ENCODE measurements around the gene IL4I1. TPM values are rescaled to one million over a fixed set of nuclear protein-coding genes. Genes with fewer than 3 reads are reported as not detected.
"Not testable (repeated sequence)": the region's sequence is repeated elsewhere in the genome, so short reads cannot be mapped to it uniquely, and the experiment has no call there.

IL4I1 gene
- total and polyA plus RNA-seq, 10 donors = 1.1 to 20.2 (median 4.8) TPM

DNA sequence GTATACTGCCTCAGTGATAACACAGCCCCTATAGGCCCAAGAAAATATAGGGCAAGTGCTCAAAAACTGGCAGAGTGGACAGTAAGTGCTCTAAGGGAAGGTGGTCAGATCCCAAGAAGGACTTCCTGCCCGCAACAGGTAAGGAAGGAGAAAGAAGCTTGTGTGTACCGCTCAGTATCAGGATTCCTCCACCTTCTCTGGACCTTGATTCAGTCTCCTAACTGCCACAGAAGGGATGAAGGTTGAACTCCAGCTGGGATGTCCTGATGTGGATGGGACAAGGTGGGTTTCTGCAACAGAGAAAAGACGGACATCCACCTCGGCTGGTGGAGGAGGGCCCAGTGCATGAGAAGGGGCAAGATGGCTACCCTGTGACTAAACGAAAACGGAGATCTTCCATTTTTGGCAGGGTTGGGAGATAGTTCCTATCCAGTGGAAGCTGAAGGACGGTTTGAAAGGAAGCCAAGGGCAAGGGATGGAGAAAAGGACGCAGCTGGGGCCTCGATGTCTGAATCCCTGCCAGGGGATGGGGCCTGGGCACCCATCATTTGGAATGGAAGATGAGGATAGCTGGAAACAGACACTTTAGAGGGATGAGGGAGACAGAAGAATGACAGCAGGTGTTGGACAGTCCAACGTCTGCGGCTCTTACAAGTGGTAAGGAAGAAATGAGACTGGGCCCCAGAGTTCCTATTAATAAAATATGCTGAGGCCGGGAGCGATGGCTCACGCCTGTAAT, 31.0 kb upstream of the IL4I1 start:
- Histone ChIP-seq H3K27ac (peak overlapping the region in 5 of 8 donors; percentile 38 to 97 (median 92)), H3K4me3 (peak overlapping the region in 5 of 8 donors; percentile 93 to 100 (median 100))
- DNase-seq = no peak

GRCh38 chr19:49926515-49926914, 29.8 kb upstream of the IL4I1 start:
- intact Hi-C loops (cut with DNase I; ENCODE audit: low total_unique reads) = no loop called here
- peaks cover 0 to 70% (median 37%) of the 10 kb centered on the region in 6 donors for H3K36me3 ChIP-seq
- H3K27ac ChIP-seq = no peak overlapping the region
- TF ChIP-seq POLR2AphosphoS5 (IDR thresholded peaks at IDR 0.05) = no peak
- TF ChIP-seq, protein P1, sequence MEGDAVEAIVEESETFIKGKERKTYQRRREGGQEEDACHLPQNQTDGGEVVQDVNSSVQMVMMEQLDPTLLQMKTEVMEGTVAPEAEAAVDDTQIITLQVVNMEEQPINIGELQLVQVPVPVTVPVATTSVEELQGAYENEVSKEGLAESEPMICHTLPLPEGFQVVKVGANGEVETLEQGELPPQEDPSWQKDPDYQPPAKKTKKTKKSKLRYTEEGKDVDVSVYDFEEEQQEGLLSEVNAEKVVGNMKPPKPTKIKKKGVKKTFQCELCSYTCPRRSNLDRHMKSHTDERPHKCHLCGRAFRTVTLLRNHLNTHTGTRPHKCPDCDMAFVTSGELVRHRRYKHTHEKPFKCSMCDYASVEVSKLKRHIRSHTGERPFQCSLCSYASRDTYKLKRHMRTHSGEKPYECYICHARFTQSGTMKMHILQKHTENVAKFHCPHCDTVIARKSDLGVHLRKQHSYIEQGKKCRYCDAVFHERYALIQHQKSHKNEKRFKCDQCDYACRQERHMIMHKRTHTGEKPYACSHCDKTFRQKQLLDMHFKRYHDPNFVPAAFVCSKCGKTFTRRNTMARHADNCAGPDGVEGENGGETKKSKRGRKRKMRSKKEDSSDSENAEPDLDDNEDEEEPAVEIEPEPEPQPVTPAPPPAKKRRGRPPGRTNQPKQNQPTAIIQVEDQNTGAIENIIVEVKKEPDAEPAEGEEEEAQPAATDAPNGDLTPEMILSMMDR (IDR thresholded peaks at IDR 0.05 in 8 of 11, conservative IDR thresholded peaks at IDR 0.05 in 3 of 11) = no peak
- no peak for TF ChIP-seq POLR2A (IDR thresholded peaks at IDR 0.05)
- H3K27me3 ChIP-seq (replicated peaks in 1 of 7) = no peaks in the 10 kb centered on the region
- peaks cover 16 to 84% (median 68%) of the 10 kb centered on the region in 6 donors for H3K4me1 ChIP-seq
- H3K4me3 ChIP-seq = no peak overlapping the region
- WGBS, 5 donors = 86 to 94% (median 93%) methylated on average over 10 of the region's 10 CpGs
- H3K9me3 ChIP-seq = no peaks in the 10 kb centered on the region
- no peak for DNase-seq

More for the DNA sequence above, 31.0 kb upstream of the IL4I1 start:
- 74 to 86% (median 82%) methylated on average over 14 of the region's 14 CpGs for WGBS, 5 donors
- Histone ChIP-seq H3K27me3 (replicated peaks in 1 of 7) (no peaks in the 10 kb centered on the region), H3K9me3 (no peaks in the 10 kb centered on the region), H3K4me1 (peaks cover 16 to 79% (median 62%) of the 10 kb centered on the region in 6 donors), H3K36me3 (peaks cover 0 to 66% (median 28%) of the 10 kb centered on the region in 6 donors)
- TF ChIP-seq POLR2A (IDR thresholded peaks at IDR 0.05) (no peak), POLR2AphosphoS5 (IDR thresholded peaks at IDR 0.05) (no peak)
- TF ChIP-seq, protein P1 (IDR thresholded peaks at IDR 0.05 in 8 of 11, conservative IDR thresholded peaks at IDR 0.05 in 3 of 11) = peak in 1 of 11 experiments; percentile 6
- intact Hi-C loops (cut with DNase I; ENCODE audit: low total_unique reads) = no loop called here

DNA sequence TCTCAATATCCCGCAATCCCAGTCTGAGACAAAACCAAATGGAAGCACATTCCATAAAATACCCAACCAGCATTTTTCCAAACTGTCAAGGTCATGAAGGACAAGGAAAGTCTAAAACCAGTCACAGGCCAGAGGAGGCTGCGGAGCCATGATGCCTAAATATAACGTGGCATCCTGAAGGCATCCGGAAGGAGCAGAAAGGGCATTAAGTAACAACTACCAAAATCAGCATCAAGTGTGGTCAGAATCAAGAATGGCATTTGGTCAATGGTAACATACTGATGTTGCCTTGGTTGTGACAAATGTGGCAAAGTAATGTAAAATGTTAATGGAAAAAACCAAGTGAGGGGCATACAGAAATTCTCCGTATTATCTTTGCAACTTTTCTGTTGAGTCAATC, 28.8 kb upstream of the IL4I1 start:
- TF ChIP-seq POLR2A (IDR thresholded peaks at IDR 0.05) (no peak), POLR2AphosphoS5 (IDR thresholded peaks at IDR 0.05) (no peak)
- TF ChIP-seq, protein P1 (IDR thresholded peaks at IDR 0.05 in 8 of 11, conservative IDR thresholded peaks at IDR 0.05 in 3 of 11) = no peak
- Histone ChIP-seq H3K27ac (no peak overlapping the region), H3K36me3 (peaks cover 0 to 75% (median 39%) of the 10 kb centered on the region in 6 donors), H3K27me3 (replicated peaks in 1 of 7) (no peaks in the 10 kb centered on the region), H3K4me3 (no peak overlapping the region), H3K4me1 (peaks cover 16 to 89% (median 65%) of the 10 kb centered on the region in 6 donors), H3K9me3 (no peaks in the 10 kb centered on the region)
- DNase-seq = no peak
- 92 to 97% (median 94%) methylated on average over 5 of the region's 5 CpGs for WGBS, 5 donors
- intact Hi-C loops (cut with DNase I; ENCODE audit: low total_unique reads) = no loop called here

DNA sequence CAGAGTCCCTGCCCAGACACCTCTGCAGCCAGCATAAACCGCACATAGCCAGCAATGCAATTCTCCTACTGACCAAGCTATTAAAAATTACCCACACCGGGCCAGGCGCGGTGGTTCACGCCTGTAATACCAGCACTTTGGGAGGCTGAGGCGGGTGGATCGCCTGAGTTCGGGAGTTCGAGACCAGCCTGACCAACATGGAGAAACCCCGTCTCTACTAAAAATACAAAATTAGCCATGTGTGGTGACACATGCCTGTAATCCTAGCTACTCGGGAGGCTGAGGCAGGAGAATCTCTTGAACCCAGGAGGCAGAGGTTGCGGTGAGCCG, 28.2 kb upstream of the IL4I1 start:
- DNase-seq; intact Hi-C loops (cut with DNase I; ENCODE audit: low total_unique reads): not testable (repeated sequence)
- WGBS, 5 donors = 86 to 98% (median 95%) methylated on average over 13 of the region's 13 CpGs

More for the DNA sequence above, 28.2 kb upstream of the IL4I1 start:
- H3K4me3 ChIP-seq; H3K27me3 ChIP-seq (replicated peaks in 1 of 7); H3K9me3 ChIP-seq: not testable (repeated sequence)
- peak overlapping the region in 2 of 8 donors; percentile 15 to 60 for H3K27ac ChIP-seq
- peaks cover 0 to 81% (median 40%) of the 10 kb centered on the region in 6 donors for H3K36me3 ChIP-seq
- H3K4me1 ChIP-seq = peaks cover 16 to 85% (median 58%) of the 10 kb centered on the region in 6 donors
